ENCODE data around the gene SRRM2.

GRCh38 chr16:2763173-2763572 is 10.7 kb downstream of the SRRM2 start:
- no peak for TF ChIP-seq POLR2A (IDR thresholded peaks at IDR 0.05)
- TF ChIP-seq, protein P1, sequence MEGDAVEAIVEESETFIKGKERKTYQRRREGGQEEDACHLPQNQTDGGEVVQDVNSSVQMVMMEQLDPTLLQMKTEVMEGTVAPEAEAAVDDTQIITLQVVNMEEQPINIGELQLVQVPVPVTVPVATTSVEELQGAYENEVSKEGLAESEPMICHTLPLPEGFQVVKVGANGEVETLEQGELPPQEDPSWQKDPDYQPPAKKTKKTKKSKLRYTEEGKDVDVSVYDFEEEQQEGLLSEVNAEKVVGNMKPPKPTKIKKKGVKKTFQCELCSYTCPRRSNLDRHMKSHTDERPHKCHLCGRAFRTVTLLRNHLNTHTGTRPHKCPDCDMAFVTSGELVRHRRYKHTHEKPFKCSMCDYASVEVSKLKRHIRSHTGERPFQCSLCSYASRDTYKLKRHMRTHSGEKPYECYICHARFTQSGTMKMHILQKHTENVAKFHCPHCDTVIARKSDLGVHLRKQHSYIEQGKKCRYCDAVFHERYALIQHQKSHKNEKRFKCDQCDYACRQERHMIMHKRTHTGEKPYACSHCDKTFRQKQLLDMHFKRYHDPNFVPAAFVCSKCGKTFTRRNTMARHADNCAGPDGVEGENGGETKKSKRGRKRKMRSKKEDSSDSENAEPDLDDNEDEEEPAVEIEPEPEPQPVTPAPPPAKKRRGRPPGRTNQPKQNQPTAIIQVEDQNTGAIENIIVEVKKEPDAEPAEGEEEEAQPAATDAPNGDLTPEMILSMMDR (IDR thresholded peaks at IDR 0.05) = no peak
